HL-60/S4 (cell line): ENCODE data around the gene LRGUK.
"Not testable (repeated sequence)": the region's sequence is repeated elsewhere in the genome, so short reads cannot be mapped to it uniquely, and the experiment has no call there.

Experiments
- in situ Hi-C: fragments of 300-500 bp; cut with MboI; formaldehyde crosslinking; loops from 2 replicates; pipeline ENCODE4 v1.14.3; 2022; ENCODE audit warnings: low sequenced_read_pairs

LRGUK gene

GRCh38 chr7:134186027-134186426 lies 58.9 kb downstream of the LRGUK start:
- in situ Hi-C loops: no loop called here

- in situ Hi-C loops: no loop called here
Observed at GRCh38 chr7:134186801-134187200, 59.7 kb downstream of the LRGUK start.

DNA sequence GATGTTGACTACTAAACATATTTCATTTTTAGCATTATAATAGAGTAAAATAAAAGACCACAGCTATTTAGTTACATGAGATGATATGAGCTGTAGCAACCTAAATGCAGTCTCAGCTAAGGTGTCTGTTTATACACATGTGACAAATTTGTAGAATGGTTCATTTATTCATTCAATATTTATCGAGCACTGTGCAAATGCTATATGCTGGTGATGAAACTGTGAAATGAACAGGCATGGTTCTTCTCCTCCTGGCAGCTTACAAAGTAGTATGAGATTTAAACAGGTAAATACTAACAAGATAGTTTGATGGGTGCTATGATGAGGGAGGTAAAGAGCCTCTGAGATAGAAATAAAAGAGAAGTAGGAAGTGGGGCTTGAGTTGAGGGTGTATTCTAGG lies 60.8 kb downstream of the LRGUK start:
- in situ Hi-C loops: no loop called here

- in situ Hi-C loops: no loop called here
Observed at GRCh38 chr7:134188311-134188710, 61.2 kb downstream of the LRGUK start.

DNA sequence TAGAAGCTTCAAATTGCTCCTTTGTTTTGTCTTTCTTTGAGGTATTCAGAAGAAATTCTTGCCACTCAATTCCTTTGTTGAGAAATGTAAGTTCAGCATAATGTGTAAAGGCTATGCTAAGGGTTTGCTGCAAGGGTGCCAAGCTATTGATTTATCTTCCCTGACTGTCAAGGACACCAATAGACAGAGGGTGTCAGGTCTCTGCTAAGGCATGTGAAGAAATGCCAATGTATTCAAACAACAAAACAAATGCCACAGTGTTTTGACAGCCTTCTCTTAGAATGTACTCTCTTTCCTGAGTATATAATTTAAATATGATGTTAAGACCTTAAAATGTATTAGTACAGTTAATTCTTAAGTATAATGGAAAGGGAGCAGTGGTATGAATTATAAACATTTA lies 62.4 kb downstream of the LRGUK start:
- in situ Hi-C loops: no loop called here

DNA sequence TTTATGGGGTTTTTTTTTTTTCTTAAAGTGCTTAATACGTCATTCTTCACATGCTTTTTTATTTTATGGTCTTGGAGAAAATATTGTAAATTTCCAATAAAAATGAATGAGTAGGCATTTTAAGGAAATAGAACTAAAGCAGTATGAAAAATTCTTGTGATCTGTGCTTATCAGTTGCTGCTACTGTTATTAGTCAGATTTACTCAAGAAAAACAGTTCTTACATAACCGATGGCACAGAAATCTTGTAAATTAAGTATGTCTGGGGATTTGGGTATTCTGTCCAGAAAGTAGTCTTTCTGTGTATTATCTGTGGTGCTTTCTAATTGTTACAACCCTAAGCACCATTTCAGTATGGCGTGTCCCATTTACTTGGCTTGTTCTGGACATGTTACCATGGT lies 64.7 kb downstream of the LRGUK start:
- in situ Hi-C loops: no loop called here

GRCh38 chr7:134193240-134193639 lies 66.1 kb downstream of the LRGUK start:
- in situ Hi-C loops: no loop called here

DNA sequence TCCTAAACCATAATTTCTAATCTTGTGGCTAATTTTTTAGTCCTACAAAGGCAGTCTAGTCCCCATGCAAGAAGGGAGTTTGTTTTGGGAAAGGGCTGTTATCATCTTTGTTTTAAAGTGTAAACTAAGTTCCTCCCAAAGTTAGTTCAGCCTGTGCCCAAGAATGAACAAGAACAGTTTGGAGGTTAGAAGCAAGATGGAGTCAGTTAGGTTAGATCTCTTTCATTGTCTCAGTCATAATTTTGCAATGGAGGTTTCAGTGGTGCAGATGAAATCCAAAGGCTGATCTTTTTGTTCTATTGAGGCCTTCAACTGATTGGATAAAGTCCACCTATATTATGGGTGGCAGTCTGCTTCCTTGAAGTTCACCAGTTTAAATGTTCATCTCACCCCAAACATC lies 68.1 kb downstream of the LRGUK start:
- in situ Hi-C loops: no loop called here

DNA sequence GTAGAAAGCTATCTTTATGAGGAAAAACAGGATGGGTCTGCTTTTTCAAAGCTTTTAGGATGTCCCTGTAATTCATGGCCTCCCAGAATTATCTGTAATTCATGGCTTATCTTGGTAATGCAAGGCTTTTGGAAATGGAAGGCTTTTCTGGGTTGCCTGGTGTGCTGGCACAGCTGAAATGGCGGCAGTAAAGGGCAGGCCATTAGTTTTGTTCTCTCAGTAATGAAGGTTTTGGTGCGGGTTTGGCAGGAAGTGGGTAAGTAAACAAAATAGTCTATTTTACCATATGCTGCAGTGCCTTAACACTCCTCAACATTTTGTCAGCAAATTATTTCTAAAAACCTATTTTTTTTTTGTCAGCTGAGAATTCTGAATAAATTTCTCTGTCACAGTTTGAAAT lies 69.3 kb downstream of the LRGUK start:
- in situ Hi-C loops: no loop called here

- in situ Hi-C loops: no loop called here
Observed at GRCh38 chr7:134197345-134197744, 70.2 kb downstream of the LRGUK start.

DNA sequence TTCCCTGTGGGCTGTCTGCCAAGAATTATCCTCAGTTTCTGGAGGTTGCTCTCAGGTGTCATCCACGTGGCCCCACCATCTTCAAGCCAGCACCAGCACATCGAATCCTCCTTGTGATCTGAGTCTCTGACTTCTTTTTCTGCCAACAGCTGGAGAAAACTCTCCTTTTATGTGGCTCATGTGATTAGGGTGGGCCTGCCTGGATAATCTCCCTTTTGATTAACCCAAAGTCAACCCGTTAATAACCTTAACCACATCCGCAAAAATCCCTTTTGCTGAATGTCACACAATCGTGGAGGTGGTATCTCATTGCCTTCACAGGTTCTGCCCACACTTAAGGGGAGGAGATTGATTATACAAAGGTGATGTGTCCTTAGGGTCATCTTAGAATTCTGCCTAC lies 73.8 kb downstream of the LRGUK start:
- in situ Hi-C loops: no loop called here

DNA sequence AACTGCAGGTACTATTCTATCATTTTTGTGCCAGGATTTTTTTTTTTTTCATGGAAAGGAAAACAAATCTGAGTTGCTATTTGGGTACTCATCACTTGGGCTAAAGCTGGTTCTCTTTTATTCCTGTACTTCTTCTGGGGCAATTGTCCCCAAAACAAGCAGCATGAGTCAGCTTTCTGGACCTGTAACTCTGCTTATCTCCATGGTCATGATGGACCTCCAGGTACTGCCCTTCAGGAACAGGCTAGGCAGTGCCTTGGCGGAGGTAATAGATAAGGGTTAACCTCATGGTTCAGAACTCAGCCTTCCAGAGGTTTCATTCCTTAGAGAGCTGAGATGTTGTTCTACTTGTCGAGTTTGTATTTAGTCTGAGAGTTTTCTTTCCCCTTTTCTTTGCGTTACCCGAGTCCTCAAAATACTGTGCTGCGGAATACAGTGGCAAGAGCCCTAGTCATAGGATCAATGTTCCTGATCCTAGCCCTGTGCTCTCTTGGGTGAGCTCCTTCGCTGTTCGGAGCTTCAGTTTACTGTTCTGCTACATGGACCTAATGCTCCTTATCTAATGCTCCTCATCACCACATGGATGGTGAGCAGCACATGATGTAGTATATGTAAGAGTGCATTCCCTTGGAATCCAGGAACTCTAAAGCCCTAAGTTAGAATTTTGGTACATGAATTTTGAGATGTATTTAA lies 74.6 kb downstream of the LRGUK start:
- in situ Hi-C loops: no loop called here

GRCh38 chr7:134203186-134203889 lies 76.2 kb downstream of the LRGUK start:
- in situ Hi-C loops: no loop called here

- in situ Hi-C loops: no loop called here
Observed at GRCh38 chr7:134209322-134210015, 82.3 kb downstream of the LRGUK start.

GRCh38 chr7:134210227-134210626 lies 83.1 kb downstream of the LRGUK start:
- in situ Hi-C loops: no loop called here

DNA sequence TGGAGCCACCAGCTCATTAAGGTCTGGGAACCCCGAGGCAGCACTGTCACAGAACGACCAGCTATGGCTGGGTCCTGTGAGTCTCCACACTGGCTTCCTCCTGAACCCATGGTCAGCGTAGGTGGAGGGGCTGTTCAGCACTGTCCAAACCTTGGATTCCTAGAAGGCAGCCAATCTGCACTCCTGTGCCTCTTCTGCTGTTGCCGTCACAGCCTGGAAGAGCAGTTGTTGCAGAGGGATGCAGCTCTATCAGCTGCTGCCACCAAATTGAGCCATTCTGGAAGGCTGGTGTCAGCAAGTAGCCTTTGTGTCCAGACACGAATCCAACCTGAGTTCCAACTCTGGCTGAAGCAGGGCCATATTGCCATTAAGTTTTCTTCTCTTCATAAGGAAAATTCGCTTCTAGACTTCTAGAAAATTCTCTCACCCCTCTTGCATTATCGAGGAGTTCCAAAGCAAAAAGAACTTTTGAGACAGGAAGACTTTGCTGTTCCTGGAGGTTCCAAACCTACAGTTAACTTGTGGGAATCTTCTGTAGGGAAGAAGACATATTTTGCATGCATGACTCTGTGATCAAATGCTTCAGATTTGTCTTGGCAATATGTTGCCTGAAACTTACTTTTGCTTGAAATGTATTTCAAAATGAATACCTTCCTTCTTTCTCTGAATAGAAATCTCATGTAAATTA lies 84.0 kb downstream of the LRGUK start:
- in situ Hi-C loops: no loop called here

DNA sequence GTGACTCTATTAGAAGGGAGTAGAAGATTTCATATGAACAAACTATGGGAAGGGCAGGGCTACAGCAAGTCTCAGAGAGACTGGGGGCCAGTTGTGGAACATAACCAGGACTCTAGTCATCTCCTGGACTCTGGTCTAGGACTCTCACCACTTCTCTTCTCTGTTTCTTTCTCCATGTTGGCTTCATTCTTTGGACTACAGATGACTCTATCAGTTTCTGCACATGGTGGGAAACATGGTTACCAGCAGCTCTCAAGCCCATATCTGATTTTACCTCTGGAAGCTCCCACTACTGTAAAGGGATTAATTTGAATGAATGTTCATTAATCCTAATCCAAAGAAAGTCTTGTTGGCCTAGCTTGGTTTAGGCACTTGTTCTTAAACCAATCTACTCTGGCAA lies 84.7 kb downstream of the LRGUK start:
- in situ Hi-C loops: no loop called here

- in situ Hi-C loops: no loop called here
Observed at GRCh38 chr7:134212576-134213546, 85.7 kb downstream of the LRGUK start.

- in situ Hi-C loops: no loop called here
Observed at GRCh38 chr7:134220236-134220635, 93.1 kb downstream of the LRGUK start.

DNA sequence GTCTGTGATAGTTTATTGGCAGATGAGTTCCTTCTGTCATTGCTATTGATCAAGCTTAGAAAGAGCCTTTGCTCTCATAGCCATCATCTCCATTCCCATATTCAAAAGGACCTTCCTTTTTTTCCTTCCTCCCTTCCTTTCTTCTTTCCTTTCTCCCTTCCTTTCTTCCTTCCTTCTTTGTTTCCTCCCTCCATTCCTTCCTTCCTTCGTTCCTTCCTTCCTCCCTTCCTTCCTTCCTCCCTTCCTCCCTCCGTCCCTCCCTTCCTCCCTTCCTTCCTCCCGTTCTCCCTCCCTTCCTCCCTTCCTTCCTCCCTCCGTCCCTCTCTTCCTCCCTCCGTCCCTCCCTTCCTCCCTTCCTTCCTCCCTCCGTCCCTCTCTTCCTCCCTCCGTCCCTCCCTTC lies 104.2 kb downstream of the LRGUK start:
- in situ Hi-C loops: not testable (repeated sequence)
